Skeletal muscle satellite cell (primary cell): ENCODE data around the gene TCAP.

Experiments
- H3K27me3 ChIP-seq: 2 replicates; pipeline ENCODE4 v1.7.0; 2013; ENCODE audit warnings: low read length; ENCODE audit not compliant: control insufficient read depth, insufficient read depth
- H3K36me3 ChIP-seq: 2 replicates; pipeline ENCODE4 v1.7.0; 2013; ENCODE audit warnings: mild to moderate bottlenecking, control low read depth, low read length; ENCODE audit not compliant: insufficient read depth
- H3K4me1 ChIP-seq: 2 replicates; pipeline ENCODE4 v1.7.0; 2013; ENCODE audit warnings: low read length; ENCODE audit not compliant: control insufficient read depth, insufficient read depth
- H3K4me2 ChIP-seq: 2 replicates; pipeline ENCODE4 v1.7.0; 2013; ENCODE audit warnings: mild to moderate bottlenecking, low read length
- H3K4me3 ChIP-seq: 2 replicates; pipeline ENCODE4 v1.7.0; 2013; ENCODE audit warnings: low read length
- H3K9ac ChIP-seq: 2 replicates; pipeline ENCODE4 v1.7.0; 2013; ENCODE audit warnings: mild to moderate bottlenecking, low read depth, low read length, moderate library complexity
- H3K9me3 ChIP-seq: replicated peaks from 2 replicates; pipeline ENCODE4 v1.7.0; 2013; ENCODE audit warnings: mild to moderate bottlenecking, control low read depth, low read length

TCAP gene

GRCh38 chr17:39665642-39666224, 584 bp downstream of the TCAP start:
- Histone ChIP-seq H3K9me3 (no peaks in the 10 kb centered on the region), H3K4me2 (no peak overlapping the region), H3K9ac (no peak overlapping the region), H3K4me3 (no peak overlapping the region), H3K27me3 (peaks cover 46% of the 10 kb centered on the region), H3K36me3 (peaks cover 14% of the 10 kb centered on the region), H3K4me1 (peaks cover 26% of the 10 kb centered on the region)

- Histone ChIP-seq H3K4me3 (no peak overlapping the region), H3K36me3 (peaks cover 9% of the 10 kb centered on the region), H3K27me3 (peaks cover 50% of the 10 kb centered on the region), H3K9me3 (no peaks in the 10 kb centered on the region), H3K4me2 (no peak overlapping the region), H3K4me1 (peaks cover 26% of the 10 kb centered on the region), H3K9ac (no peak overlapping the region)
Measured at GRCh38 chr17:39666231-39666600, 1.1 kb downstream of the TCAP start.

- Histone ChIP-seq H3K36me3 (peaks cover 5% of the 10 kb centered on the region), H3K4me2 (peak overlapping the region; percentile 28), H3K4me1 (peaks cover 26% of the 10 kb centered on the region), H3K4me3 (no peak overlapping the region), H3K27me3 (peaks cover 56% of the 10 kb centered on the region), H3K9me3 (no peaks in the 10 kb centered on the region), H3K9ac (no peak overlapping the region)
Measured at GRCh38 chr17:39666601-39667261, 1.6 kb downstream of the TCAP start.

DNA sequence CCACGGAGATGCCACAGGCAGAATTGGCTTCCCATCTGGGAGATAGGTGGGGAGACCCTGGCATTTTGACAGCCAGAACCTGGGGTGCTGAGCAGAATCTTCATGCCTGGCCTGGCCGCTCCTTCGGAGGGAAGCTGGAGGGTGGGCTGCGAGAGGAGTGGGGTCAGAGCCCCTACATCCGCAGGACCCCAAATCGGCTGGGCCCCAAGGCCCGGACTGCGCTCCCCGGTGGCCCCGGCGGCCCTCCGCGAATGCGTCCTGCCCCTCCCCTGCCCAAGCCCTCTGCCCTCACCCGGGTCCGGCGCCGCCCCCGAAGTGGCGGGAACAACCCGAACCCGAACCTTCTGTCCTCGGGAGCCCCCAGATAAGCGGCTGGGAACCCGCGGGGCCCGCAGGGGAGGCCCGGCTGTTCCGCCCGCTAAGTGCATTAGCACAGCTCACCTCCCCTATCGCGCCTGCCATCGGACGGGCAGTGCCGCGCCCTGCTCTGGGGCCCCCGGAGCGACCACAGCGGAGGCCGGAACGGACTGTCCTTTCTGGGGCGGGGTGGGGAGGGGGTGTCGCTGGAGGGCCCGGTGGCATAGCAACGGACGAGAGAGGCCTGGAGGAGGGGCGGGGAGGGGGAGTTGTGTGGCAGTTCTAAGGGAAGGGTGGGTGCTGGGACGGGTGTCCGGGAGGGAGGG, 2.3 kb downstream of the TCAP start:
- Histone ChIP-seq H3K27me3 (peaks cover 59% of the 10 kb centered on the region), H3K4me3 (no peak overlapping the region), H3K36me3 (peaks cover 3% of the 10 kb centered on the region), H3K4me2 (peak overlapping the region; percentile 28), H3K4me1 (peaks cover 26% of the 10 kb centered on the region), H3K9me3 (no peaks in the 10 kb centered on the region), H3K9ac (no peak overlapping the region)

DNA sequence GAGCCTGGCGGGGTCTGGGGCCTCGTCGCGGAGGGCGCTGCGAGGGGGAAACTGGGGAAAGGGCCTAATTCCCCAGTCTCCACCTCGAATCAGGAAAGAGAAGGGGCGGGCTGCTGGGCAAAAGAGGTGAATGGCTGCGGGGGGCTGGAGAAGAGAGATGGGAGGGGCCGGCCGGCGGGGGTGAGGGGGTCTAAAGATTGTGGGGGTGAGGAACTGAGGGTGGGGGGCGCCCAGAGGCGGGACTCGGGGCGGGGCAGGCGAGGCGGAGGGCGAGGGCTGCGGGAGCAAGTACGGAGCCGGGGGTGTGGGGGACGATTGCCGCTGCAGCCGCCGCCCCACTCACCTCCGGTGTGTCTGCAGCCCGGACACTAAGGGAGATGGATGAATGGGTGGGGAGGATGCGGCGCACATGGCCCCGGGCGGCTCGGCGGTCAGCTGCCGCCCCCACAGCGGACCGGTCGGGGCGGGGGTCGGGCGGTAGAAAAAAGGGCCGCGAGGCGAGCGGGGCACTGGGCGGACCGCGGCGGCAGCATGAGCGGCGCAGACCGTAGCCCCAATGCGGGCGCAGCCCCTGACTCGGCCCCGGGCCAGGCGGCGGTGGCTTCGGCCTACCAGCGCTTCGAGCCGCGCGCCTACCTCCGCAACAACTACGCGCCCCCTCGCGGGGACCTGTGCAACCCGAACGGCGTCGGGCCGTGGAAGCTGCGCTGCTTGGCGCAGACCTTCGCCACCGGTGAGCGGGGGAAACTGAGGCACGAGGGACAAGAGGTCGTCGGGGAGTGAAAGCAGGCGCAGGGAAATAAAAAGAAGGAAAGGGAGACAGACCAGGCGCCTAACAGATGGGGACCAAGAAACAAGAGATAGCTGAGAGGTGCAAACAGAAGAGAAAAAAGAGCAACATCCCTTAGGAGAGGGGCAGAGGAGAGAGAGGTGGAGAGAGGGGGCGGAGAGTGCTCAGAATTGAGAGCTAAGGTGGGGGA, 3.1 kb downstream of the TCAP start, which contains the start of gene PNMT:
Gene PNMT, plus strand, starts transcription at position 509 of the 980 bp plus-strand sequence. Its CDS starts 23 bp downstream, at position 532.
- Histone ChIP-seq H3K4me1 (peaks cover 26% of the 10 kb centered on the region), H3K4me3 (peak within 1 kb of the TSS; percentile 57), H3K4me2 (peak within 1 kb of the TSS; percentile 84), H3K27me3 (peaks cover 59% of the 10 kb centered on the region), H3K9me3 (no peaks in the 10 kb centered on the region), H3K36me3 (no peaks in the 10 kb centered on the region), H3K9ac (peak within 1 kb of the TSS; percentile 25)

DNA sequence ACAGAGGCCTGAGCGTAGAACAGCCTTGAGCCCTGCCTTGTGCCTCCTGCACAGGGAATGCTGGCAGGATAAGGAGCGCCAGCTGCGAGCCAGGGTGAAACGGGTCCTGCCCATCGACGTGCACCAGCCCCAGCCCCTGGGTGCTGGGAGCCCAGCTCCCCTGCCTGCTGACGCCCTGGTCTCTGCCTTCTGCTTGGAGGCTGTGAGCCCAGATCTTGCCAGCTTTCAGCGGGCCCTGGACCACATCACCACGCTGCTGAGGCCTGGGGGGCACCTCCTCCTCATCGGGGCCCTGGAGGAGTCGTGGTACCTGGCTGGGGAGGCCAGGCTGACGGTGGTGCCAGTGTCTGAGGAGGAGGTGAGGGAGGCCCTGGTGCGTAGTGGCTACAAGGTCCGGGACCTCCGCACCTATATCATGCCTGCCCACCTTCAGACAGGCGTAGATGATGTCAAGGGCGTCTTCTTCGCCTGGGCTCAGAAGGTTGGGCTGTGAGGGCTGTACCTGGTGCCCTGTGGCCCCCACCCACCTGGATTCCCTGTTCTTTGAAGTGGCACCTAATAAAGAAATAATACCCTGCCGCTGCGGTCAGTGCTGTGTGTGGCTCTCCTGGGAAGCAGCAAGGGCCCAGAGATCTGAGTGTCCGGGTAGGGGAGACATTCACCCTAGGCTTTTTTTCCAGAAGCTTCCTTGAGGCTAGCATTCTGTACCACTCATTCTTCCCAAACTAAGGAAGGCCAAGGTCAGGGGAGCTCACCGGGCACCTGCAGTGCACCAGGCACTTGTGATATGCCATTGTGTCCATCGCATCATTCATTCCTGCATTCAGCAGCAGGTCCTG, 5.0 kb downstream of the TCAP start:
- H3K4me3 ChIP-seq: no peak overlapping the region
- H3K9ac ChIP-seq: no peak overlapping the region
- H3K4me1 ChIP-seq: peaks cover 22% of the 10 kb centered on the region
- peaks cover 59% of the 10 kb centered on the region for H3K27me3 ChIP-seq
- no peak overlapping the region for H3K4me2 ChIP-seq
- no peaks in the 10 kb centered on the region for H3K9me3 ChIP-seq
- no peaks in the 10 kb centered on the region for H3K36me3 ChIP-seq

DNA sequence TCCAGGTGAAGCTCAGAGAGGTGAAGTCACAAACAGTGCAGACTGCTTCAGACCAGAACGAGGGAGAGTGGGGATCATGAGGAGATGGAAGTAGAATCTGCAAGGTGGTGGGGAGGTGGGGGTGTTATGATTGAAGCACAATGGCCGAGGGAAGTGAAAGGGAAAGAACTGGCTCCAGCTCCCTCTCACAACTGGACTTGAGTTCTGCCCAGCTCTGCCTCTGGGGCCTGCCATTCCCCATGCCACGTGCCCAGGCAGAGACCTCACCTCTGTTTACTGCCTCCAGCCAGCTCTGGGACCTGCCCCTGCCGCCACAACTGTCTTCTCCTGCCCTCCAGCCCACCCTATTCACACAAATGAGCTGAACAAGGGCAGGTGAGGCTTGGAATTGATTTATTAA, 5.6 kb downstream of the TCAP start:
- Histone ChIP-seq H3K4me2 (no peak overlapping the region), H3K36me3 (no peaks in the 10 kb centered on the region), H3K4me3 (no peak overlapping the region), H3K27me3 (peaks cover 55% of the 10 kb centered on the region), H3K9me3 (no peaks in the 10 kb centered on the region), H3K4me1 (peaks cover 20% of the 10 kb centered on the region), H3K9ac (no peak overlapping the region)

GRCh38 chr17:39671651-39672521, 6.7 kb downstream of the TCAP start:
- H3K9ac ChIP-seq: no peak overlapping the region
- peaks cover 45% of the 10 kb centered on the region for H3K27me3 ChIP-seq
- no peaks in the 10 kb centered on the region for H3K9me3 ChIP-seq
- no peaks in the 10 kb centered on the region for H3K36me3 ChIP-seq
- no peak overlapping the region for H3K4me2 ChIP-seq
- peaks cover 13% of the 10 kb centered on the region for H3K4me1 ChIP-seq
- no peak overlapping the region for H3K4me3 ChIP-seq

GRCh38 chr17:39672522-39673334, 7.6 kb downstream of the TCAP start:
- Histone ChIP-seq H3K4me2 (no peak overlapping the region), H3K36me3 (no peaks in the 10 kb centered on the region), H3K4me1 (peaks cover 7% of the 10 kb centered on the region), H3K27me3 (peaks cover 37% of the 10 kb centered on the region), H3K4me3 (no peak overlapping the region), H3K9me3 (no peaks in the 10 kb centered on the region), H3K9ac (no peak overlapping the region)
